Measurements from ENCODE around the gene DUOXA2. TPM values are rescaled to one million over a fixed set of nuclear protein-coding genes. Genes with fewer than 3 reads are reported as not detected.
A peak's percentile ranks its signal among the peaks of the same experiment; 100 is the strongest.
"Not testable (repeated sequence)": the region's sequence is repeated elsewhere in the genome, so short reads cannot be mapped to it uniquely, and the experiment has no call there.

DUOXA2 gene
- total RNA-seq, 4 donors from 2014 or later: not detected

- Histone ChIP-seq H3K4me3 (no peak overlapping the region), H3K27ac (no peak overlapping the region), H3K36me3 (no peaks in the 10 kb centered on the region), H3K9me3 (no peaks in the 10 kb centered on the region), H3K4me1 (peaks cover 0 to 3% of the 10 kb centered on the region in 2 donors), H3K27me3 (peaks cover 8 to 19% of the 10 kb centered on the region in 2 donors)
- no peak for DNase-seq
- TF ChIP-seq CTCF (IDR thresholded peaks at IDR 0.05): no peak
- TF ChIP-seq POLR2A (IDR thresholded peaks at IDR 0.05): no peak
- intact Hi-C loops (cut with DNase I; ENCODE audit: low total_unique reads): no loop called here
Observed at GRCh38 chr15:45132844-45133560, 18.9 kb downstream of the DUOXA2 start.

GRCh38 chr15:45133561-45133920, 19.4 kb downstream of the DUOXA2 start:
- DNase-seq: no peak
- Histone ChIP-seq H3K9me3 (no peaks in the 10 kb centered on the region), H3K27ac (no peak overlapping the region), H3K27me3 (peaks cover 8 to 16% of the 10 kb centered on the region in 2 donors), H3K4me3 (no peak overlapping the region), H3K4me1 (peaks cover 0 to 3% of the 10 kb centered on the region in 2 donors), H3K36me3 (no peaks in the 10 kb centered on the region)
- intact Hi-C loops (cut with DNase I; ENCODE audit: low total_unique reads): no loop called here
- TF ChIP-seq POLR2A (IDR thresholded peaks at IDR 0.05) (no peak), CTCF (IDR thresholded peaks at IDR 0.05) (no peak)

GRCh38 chr15:45134046-45134445, 19.9 kb downstream of the DUOXA2 start:
- TF ChIP-seq POLR2A (IDR thresholded peaks at IDR 0.05) (no peak), CTCF (IDR thresholded peaks at IDR 0.05) (no peak)
- Histone ChIP-seq H3K4me3 (no peak overlapping the region), H3K36me3 (no peaks in the 10 kb centered on the region), H3K4me1 (peaks cover 0 to 3% of the 10 kb centered on the region in 2 donors), H3K27ac (no peak overlapping the region), H3K27me3 (peaks cover 8 to 16% of the 10 kb centered on the region in 2 donors), H3K9me3 (no peaks in the 10 kb centered on the region)
- intact Hi-C loops (cut with DNase I; ENCODE audit: low total_unique reads): no loop called here
- DNase-seq: no peak

- H3K36me3 ChIP-seq: no peaks in the 10 kb centered on the region
- H3K27me3 ChIP-seq: peaks cover 8 to 16% of the 10 kb centered on the region in 2 donors
- intact Hi-C loops (cut with DNase I; ENCODE audit: low total_unique reads): no loop called here
- H3K4me1 ChIP-seq: peaks cover 0 to 3% of the 10 kb centered on the region in 2 donors
- H3K4me3 ChIP-seq: peak overlapping the region in 1 of 2 donors; percentile 21
- no peak for TF ChIP-seq POLR2A (IDR thresholded peaks at IDR 0.05)
- no peak for TF ChIP-seq CTCF (IDR thresholded peaks at IDR 0.05)
- no peaks in the 10 kb centered on the region for H3K9me3 ChIP-seq
- H3K27ac ChIP-seq: no peak overlapping the region
- DNase-seq: no peak
Observed at GRCh38 chr15:45134682-45135604, 20.8 kb downstream of the DUOXA2 start.

- H3K4me1 ChIP-seq; H3K27ac ChIP-seq; H3K4me3 ChIP-seq; H3K36me3 ChIP-seq; DNase-seq; H3K9me3 ChIP-seq; intact Hi-C loops (cut with DNase I; ENCODE audit: low total_unique reads): not testable (repeated sequence)
- peaks cover 8 to 16% of the 10 kb centered on the region in 2 donors for H3K27me3 ChIP-seq
Observed at GRCh38 chr15:45135705-45136377, 21.7 kb downstream of the DUOXA2 start.
